HUES6 (cell line): ENCODE results near the gene RNF150.

Experiments used
- H3K27ac ChIP-seq: 2 replicates; pipeline ENCODE4 v1.7.0; 2013; ENCODE audit warnings: low read depth, mild to moderate bottlenecking, low read length, inconsistent platforms
- H3K27me3 ChIP-seq: 2 replicates; pipeline ENCODE4 v1.6.1; 2013; ENCODE audit warnings: low read length; ENCODE audit not compliant: control insufficient read depth, insufficient read depth
- H3K36me3 ChIP-seq: 2 replicates; pipeline ENCODE4 v1.6.1; 2013; ENCODE audit warnings: low read length; ENCODE audit not compliant: control insufficient read depth, insufficient read depth
- H3K4me1 ChIP-seq: 2 replicates; pipeline ENCODE4 v1.6.1; 2013; ENCODE audit warnings: low read length; ENCODE audit not compliant: control insufficient read depth, insufficient read depth
- H3K4me3 ChIP-seq: 2 replicates; pipeline ENCODE4 v1.5.1; 2013; ENCODE audit warnings: low read depth, low read length
- H3K9ac ChIP-seq: one replicate; pipeline ENCODE4 v1.6.1; 2013; ENCODE audit warnings: mild to moderate bottlenecking, low read length
- H3K9me3 ChIP-seq: 2 replicates; pipeline ENCODE4 v1.6.1; 2013; ENCODE audit warnings: low read depth, low read length; ENCODE audit not compliant: control insufficient read depth, insufficient read depth

Gene RNF150

GRCh38 chr4:140944199-140944515 is 189.1 kb downstream of the RNF150 start:
- Histone ChIP-seq H3K9ac (no peak overlapping the region), H3K4me3 (no peak overlapping the region), H3K4me1 (no peaks in the 10 kb centered on the region), H3K27ac (no peak overlapping the region), H3K9me3 (no peaks in the 10 kb centered on the region), H3K36me3 (no peaks in the 10 kb centered on the region), H3K27me3 (no peaks in the 10 kb centered on the region)

- H3K4me3 ChIP-seq = no peak overlapping the region
Measured at GRCh38 chr4:140943486-140944198, 189.6 kb downstream of the RNF150 start.

GRCh38 chr4:140940589-140940988 is 192.7 kb downstream of the RNF150 start:
- Histone ChIP-seq H3K9me3 (no peaks in the 10 kb centered on the region), H3K27me3 (no peaks in the 10 kb centered on the region), H3K27ac (no peak overlapping the region), H3K4me3 (no peak overlapping the region), H3K9ac (no peak overlapping the region), H3K4me1 (no peaks in the 10 kb centered on the region), H3K36me3 (no peaks in the 10 kb centered on the region)

More at GRCh38 chr4:140943486-140944198, 189.6 kb downstream of the RNF150 start:
- Histone ChIP-seq H3K4me1 (no peaks in the 10 kb centered on the region), H3K9ac (no peak overlapping the region), H3K9me3 (no peaks in the 10 kb centered on the region), H3K27me3 (no peaks in the 10 kb centered on the region), H3K36me3 (no peaks in the 10 kb centered on the region), H3K27ac (no peak overlapping the region)

GRCh38 chr4:140937866-140938265 is 195.4 kb downstream of the RNF150 start:
- H3K27ac ChIP-seq = no peak overlapping the region

GRCh38 chr4:140935254-140935653 is 198.0 kb downstream of the RNF150 start:
- H3K36me3 ChIP-seq = no peaks in the 10 kb centered on the region
- no peak overlapping the region for H3K9ac ChIP-seq
- no peak overlapping the region for H3K27ac ChIP-seq
- H3K4me1 ChIP-seq = no peaks in the 10 kb centered on the region
- no peaks in the 10 kb centered on the region for H3K27me3 ChIP-seq
- no peak overlapping the region for H3K4me3 ChIP-seq
- H3K9me3 ChIP-seq = no peaks in the 10 kb centered on the region

More at GRCh38 chr4:140937866-140938265, 195.4 kb downstream of the RNF150 start:
- Histone ChIP-seq H3K9me3 (no peaks in the 10 kb centered on the region), H3K4me3 (no peak overlapping the region), H3K36me3 (no peaks in the 10 kb centered on the region), H3K27me3 (no peaks in the 10 kb centered on the region), H3K9ac (no peak overlapping the region), H3K4me1 (no peaks in the 10 kb centered on the region)

- no peaks in the 10 kb centered on the region for H3K27me3 ChIP-seq
- H3K27ac ChIP-seq = no peak overlapping the region
- H3K36me3 ChIP-seq = no peaks in the 10 kb centered on the region
- no peaks in the 10 kb centered on the region for H3K9me3 ChIP-seq
- no peak overlapping the region for H3K9ac ChIP-seq
- no peaks in the 10 kb centered on the region; the same call in 1 of the 2 replicates for H3K4me1 ChIP-seq
- H3K4me3 ChIP-seq = no peak overlapping the region
Measured at GRCh38 chr4:140932501-140933045, 200.7 kb downstream of the RNF150 start.

GRCh38 chr4:140931911-140932310 is 201.4 kb downstream of the RNF150 start:
- no peak overlapping the region for H3K4me3 ChIP-seq
- H3K27ac ChIP-seq = no peak overlapping the region
- H3K36me3 ChIP-seq = no peaks in the 10 kb centered on the region
- no peaks in the 10 kb centered on the region; the same call in 1 of the 2 replicates for H3K4me1 ChIP-seq
- H3K9me3 ChIP-seq = no peaks in the 10 kb centered on the region
- no peak overlapping the region for H3K9ac ChIP-seq
- H3K27me3 ChIP-seq = no peaks in the 10 kb centered on the region

GRCh38 chr4:140930557-140930956 is 202.7 kb downstream of the RNF150 start:
- no peaks in the 10 kb centered on the region for H3K9me3 ChIP-seq
- no peaks in the 10 kb centered on the region for H3K36me3 ChIP-seq
- no peaks in the 10 kb centered on the region for H3K27me3 ChIP-seq
- H3K27ac ChIP-seq = no peak overlapping the region
- no peak overlapping the region for H3K9ac ChIP-seq
- H3K4me3 ChIP-seq = no peak overlapping the region
- H3K4me1 ChIP-seq = peaks cover 3% of the 10 kb centered on the region

- no peaks in the 10 kb centered on the region for H3K9me3 ChIP-seq
- H3K4me3 ChIP-seq = no peak overlapping the region
- H3K27me3 ChIP-seq = no peaks in the 10 kb centered on the region
- H3K36me3 ChIP-seq = no peaks in the 10 kb centered on the region
- peaks cover 8% of the 10 kb centered on the region for H3K4me1 ChIP-seq
- no peak overlapping the region for H3K27ac ChIP-seq
- no peak overlapping the region for H3K9ac ChIP-seq
Measured at GRCh38 chr4:140930011-140930410, 203.3 kb downstream of the RNF150 start.

GRCh38 chr4:140928880-140929279 is 204.4 kb downstream of the RNF150 start:
- no peak overlapping the region for H3K9ac ChIP-seq
- peaks cover 13% of the 10 kb centered on the region for H3K4me1 ChIP-seq
- no peak overlapping the region for H3K27ac ChIP-seq

GRCh38 chr4:140926672-140927071 is 206.6 kb downstream of the RNF150 start:
- Histone ChIP-seq H3K9ac (no peak overlapping the region), H3K4me3 (no peak overlapping the region), H3K4me1 (peaks cover 13% of the 10 kb centered on the region), H3K27me3 (no peaks in the 10 kb centered on the region), H3K9me3 (no peaks in the 10 kb centered on the region), H3K36me3 (no peaks in the 10 kb centered on the region), H3K27ac (no peak overlapping the region)

More at GRCh38 chr4:140928880-140929279, 204.4 kb downstream of the RNF150 start:
- no peaks in the 10 kb centered on the region for H3K9me3 ChIP-seq
- H3K4me3 ChIP-seq = no peak overlapping the region
- H3K27me3 ChIP-seq = no peaks in the 10 kb centered on the region
- H3K36me3 ChIP-seq = no peaks in the 10 kb centered on the region
